ENCODE results near the gene DRD1.

DNA sequence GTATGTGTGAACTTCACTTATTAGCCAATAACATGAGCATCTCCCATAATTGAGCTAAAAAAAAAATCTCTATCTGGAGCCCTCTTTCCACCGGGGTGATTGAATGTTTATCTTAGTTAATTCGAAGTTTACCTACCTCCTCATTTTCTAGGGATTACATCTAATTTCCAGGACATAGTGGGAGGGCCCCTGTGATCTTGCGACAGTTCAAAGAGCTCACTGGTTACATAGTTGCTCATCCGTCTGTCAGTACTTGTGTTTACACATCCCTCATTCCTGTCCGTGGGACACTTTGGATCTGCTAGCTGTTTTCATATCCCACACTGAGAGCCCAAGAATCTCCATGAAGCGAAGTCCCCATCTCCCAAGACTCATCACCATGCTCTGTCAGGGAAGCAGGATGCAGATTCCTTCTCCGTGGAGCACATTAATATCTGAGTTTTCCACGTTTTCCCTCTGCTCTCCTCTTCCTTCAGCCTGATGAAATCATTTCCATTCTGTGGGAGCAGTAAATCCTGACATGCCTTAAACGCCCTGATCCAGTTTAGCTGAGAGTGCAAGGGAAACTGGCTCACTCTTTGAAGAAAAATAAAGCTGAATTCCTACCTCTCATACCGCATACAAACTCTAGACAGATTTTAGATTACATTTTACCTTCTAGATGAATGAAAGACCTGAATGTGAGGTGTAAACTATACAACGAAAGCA is 24.2 kb upstream of the DRD1 start:
- TF ChIP-seq CTCF (IDR thresholded peaks at IDR 0.05) (no peak), POLR2AphosphoS5 (IDR thresholded peaks at IDR 0.05) (no peak)
